ENCODE data around the gene TMEM131L. TPM values are rescaled to one million over a fixed set of nuclear protein-coding genes. Genes with fewer than 3 reads are reported as not detected.

TMEM131L gene
- total RNA-seq, 4 donors from 2014 or later = 17.7 to 43.9 (median 24.8) TPM

GRCh38 chr4:153646261-153646660 lies 180.1 kb downstream of the TMEM131L start:
- TF ChIP-seq CTCF (IDR thresholded peaks at IDR 0.05) = no peak
- no peak for ATAC-seq (ENCODE audit: low FRiP score)
- DNase-seq (ENCODE audit: low spot score) = no peak

GRCh38 chr4:153646978-153647377 lies 180.8 kb downstream of the TMEM131L start:
- DNase-seq (ENCODE audit: low spot score) = no peak
- no peak for ATAC-seq (ENCODE audit: low FRiP score)
- TF ChIP-seq CTCF (IDR thresholded peaks at IDR 0.05) = no peak

GRCh38 chr4:153647975-153648374 lies 181.8 kb downstream of the TMEM131L start:
- DNase-seq (ENCODE audit: low spot score) (no peak), ATAC-seq (ENCODE audit: low FRiP score) (no peak)
- TF ChIP-seq CTCF (IDR thresholded peaks at IDR 0.05) = no peak

- no peak for ATAC-seq (ENCODE audit: low FRiP score)
- DNase-seq (ENCODE audit: low spot score) = no peak
- no peak for TF ChIP-seq CTCF (IDR thresholded peaks at IDR 0.05)
Measured at GRCh38 chr4:153649572-153649991, 183.4 kb downstream of the TMEM131L start.

- DNase-seq (ENCODE audit: low spot score) = no peak
- ATAC-seq (ENCODE audit: low FRiP score) = no peak
- TF ChIP-seq CTCF (IDR thresholded peaks at IDR 0.05) = no peak
Measured at GRCh38 chr4:153651116-153651515, 185.0 kb downstream of the TMEM131L start.

GRCh38 chr4:153651587-153651986 lies 185.4 kb downstream of the TMEM131L start:
- TF ChIP-seq CTCF (IDR thresholded peaks at IDR 0.05) = no peak
- DNase-seq (ENCODE audit: low spot score) = no peak
- ATAC-seq (ENCODE audit: low FRiP score) = no peak

GRCh38 chr4:153652051-153652784 lies 186.1 kb downstream of the TMEM131L start:
- no peak for ATAC-seq (ENCODE audit: low FRiP score)
- DNase-seq (ENCODE audit: low spot score) = no peak

More at GRCh38 chr4:153652051-153652784, 186.1 kb downstream of the TMEM131L start:
- TF ChIP-seq CTCF (IDR thresholded peaks at IDR 0.05) = no peak
